LNCaP clone FGC (cell line): Measurements from ENCODE around the gene TRPV3.
"Not testable (repeated sequence)": the region's sequence is repeated elsewhere in the genome, so short reads cannot be mapped to it uniquely, and the experiment has no call there.

Source experiments
- DNase-seq: peaks from one replicate; pipeline ENCODE4 v3.0.0-alpha.2; 2011; ENCODE audit warnings: low read depth
- H3K4me3 ChIP-seq: 2 replicates; pipeline ENCODE4 v1.5.1; 2011; ENCODE audit warnings: mild to moderate bottlenecking, low read depth, low read length, control low read depth
- CTCF ChIP-seq: IDR thresholded peaks from 2 replicates; pipeline ENCODE4 v1.5.1; 2012; ENCODE audit warnings: mild to moderate bottlenecking; ENCODE audit not compliant: control insufficient read depth, insufficient read depth; ENCODE audit errors: extremely low read depth

The TRPV3 gene

GRCh38 chr17:3566551-3566950 lies 8.9 kb upstream of the TRPV3 start:
- H3K4me3 ChIP-seq, result no peak overlapping the region
- TF ChIP-seq CTCF, result no peak
- DNase-seq, result no peak

- no peak for DNase-seq
- no peak overlapping the region for H3K4me3 ChIP-seq
- TF ChIP-seq CTCF, result no peak
Observed at GRCh38 chr17:3565143-3565542, 7.5 kb upstream of the TRPV3 start.

- DNase-seq, H3K4me3 ChIP-seq: not testable (repeated sequence)
Observed at GRCh38 chr17:3564241-3564640, 6.6 kb upstream of the TRPV3 start.

- no peak overlapping the region for H3K4me3 ChIP-seq
- no peak for DNase-seq
- no peak for TF ChIP-seq CTCF
Observed at GRCh38 chr17:3559270-3559645, 1.6 kb upstream of the TRPV3 start.

GRCh38 chr17:3558603-3559269 lies 1.1 kb upstream of the TRPV3 start:
- no peak for DNase-seq
- no peak for TF ChIP-seq CTCF
- H3K4me3 ChIP-seq, result no peak overlapping the region

- DNase-seq, result no peak
- H3K4me3 ChIP-seq, result no peak overlapping the region
- no peak for TF ChIP-seq CTCF
Observed at GRCh38 chr17:3556916-3557767, 470 bp downstream of the TRPV3 start.

GRCh38 chr17:3556239-3556915 lies 1.2 kb downstream of the TRPV3 start:
- H3K4me3 ChIP-seq, result no peak overlapping the region
- no peak for TF ChIP-seq CTCF
- no peak for DNase-seq
